ENCODE results near the gene RBM39. TPM values are rescaled to one million over a fixed set of nuclear protein-coding genes. Genes with fewer than 3 reads are reported as not detected.

The RBM39 gene
- total RNA-seq, 1 donor from 2014 or later: 515 TPM

- peak; percentile 80 for DNase-seq (ENCODE audit: low spot score, unreplicated experiment)
- H3K27ac Mint-ChIP-seq: peak within 1 kb of the TSS; percentile 98
- peaks cover 28% of the 10 kb centered on the region for H3K4me1 Mint-ChIP-seq (ENCODE audit: low read depth)
- peaks cover 9% of the 10 kb centered on the region for H3K36me3 Mint-ChIP-seq (ENCODE audit: insufficient read depth)
- no peaks in the 10 kb centered on the region for H3K9me3 Mint-ChIP-seq (ENCODE audit: low read depth)
- TF ChIP-seq CTCF (IDR thresholded peaks at IDR 0.05; ENCODE audit: unreplicated experiment): peak; percentile 50
- H3K4me3 Mint-ChIP-seq (ENCODE audit: low read depth): peak within 1 kb of the TSS; percentile 90
- H3K27me3 Mint-ChIP-seq: no peaks in the 10 kb centered on the region
Measured at GRCh38 chr20:35699127-35699956, 42.7 kb downstream of the RBM39 start, which contains the start of the genes NFS1 and ROMO1. Gene NFS1 (minus strand): TSS chr20:35699352. CDS start chr20:35699288, 64 bp downstream. Gene ROMO1 (plus strand): TSS chr20:35699405. CDS start chr20:35699633, 228 bp downstream.

DNA sequence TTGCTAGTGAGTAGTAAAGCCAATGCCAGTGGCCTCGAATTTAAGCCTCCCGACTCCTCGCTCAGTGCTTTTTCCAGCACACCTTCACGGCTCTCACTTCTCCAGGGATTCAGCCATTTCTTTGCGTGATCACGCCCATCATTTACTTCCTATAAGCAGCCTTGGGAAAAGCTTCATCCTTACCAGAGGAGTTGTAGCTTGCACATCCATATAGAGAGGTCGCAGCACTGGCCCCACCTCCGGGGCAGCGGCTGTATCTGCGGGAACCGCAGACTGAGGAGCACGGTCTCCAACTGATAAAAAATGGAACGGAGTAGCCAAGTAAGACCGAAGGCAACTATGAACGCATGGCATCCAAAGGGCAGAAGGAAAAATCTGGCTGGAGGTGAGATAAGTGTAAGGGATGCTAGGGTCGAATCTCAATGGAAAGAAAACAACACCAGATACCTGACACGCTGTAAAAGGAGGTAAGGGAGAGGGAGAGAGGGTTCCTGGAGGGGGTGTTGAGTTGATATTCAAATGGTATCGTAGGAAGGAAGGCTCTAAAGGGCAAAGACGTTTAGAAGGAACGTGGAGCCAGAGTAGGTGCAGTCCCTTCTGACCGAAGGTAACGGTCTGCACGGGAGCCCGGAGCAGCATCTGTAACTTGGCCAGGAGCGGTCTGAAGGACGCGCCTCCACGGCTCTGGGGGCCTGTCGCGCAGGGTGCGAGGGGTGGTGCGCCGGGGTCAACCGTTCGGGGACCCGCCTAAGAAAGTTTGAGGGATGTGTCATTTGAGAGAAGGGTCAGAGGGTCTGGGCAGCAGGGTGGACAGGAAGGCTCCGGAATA is 43.5 kb downstream of the RBM39 start:
- Mint-ChIP-seq H3K4me3 (ENCODE audit: low read depth) (peak overlapping the region; percentile 90), H3K27ac (peak overlapping the region; percentile 91), H3K27me3 (no peaks in the 10 kb centered on the region), H3K4me1 (ENCODE audit: low read depth) (peaks cover 28% of the 10 kb centered on the region), H3K9me3 (ENCODE audit: low read depth) (no peaks in the 10 kb centered on the region), H3K36me3 (ENCODE audit: insufficient read depth) (peaks cover 5% of the 10 kb centered on the region)
- no peak for TF ChIP-seq CTCF (IDR thresholded peaks at IDR 0.05; ENCODE audit: unreplicated experiment)
- no peak for DNase-seq (ENCODE audit: low spot score, unreplicated experiment)

GRCh38 chr20:35697696-35698297 is 44.3 kb downstream of the RBM39 start:
- peak overlapping the region; percentile 73 for H3K27ac Mint-ChIP-seq
- DNase-seq (ENCODE audit: low spot score, unreplicated experiment): no peak
- no peaks in the 10 kb centered on the region for H3K9me3 Mint-ChIP-seq (ENCODE audit: low read depth)
- H3K36me3 Mint-ChIP-seq (ENCODE audit: insufficient read depth): peaks cover 4% of the 10 kb centered on the region
- H3K4me3 Mint-ChIP-seq (ENCODE audit: low read depth): peak overlapping the region; percentile 90
- peaks cover 28% of the 10 kb centered on the region for H3K4me1 Mint-ChIP-seq (ENCODE audit: low read depth)
- H3K27me3 Mint-ChIP-seq: no peaks in the 10 kb centered on the region
- no peak for TF ChIP-seq CTCF (IDR thresholded peaks at IDR 0.05; ENCODE audit: unreplicated experiment)

DNA sequence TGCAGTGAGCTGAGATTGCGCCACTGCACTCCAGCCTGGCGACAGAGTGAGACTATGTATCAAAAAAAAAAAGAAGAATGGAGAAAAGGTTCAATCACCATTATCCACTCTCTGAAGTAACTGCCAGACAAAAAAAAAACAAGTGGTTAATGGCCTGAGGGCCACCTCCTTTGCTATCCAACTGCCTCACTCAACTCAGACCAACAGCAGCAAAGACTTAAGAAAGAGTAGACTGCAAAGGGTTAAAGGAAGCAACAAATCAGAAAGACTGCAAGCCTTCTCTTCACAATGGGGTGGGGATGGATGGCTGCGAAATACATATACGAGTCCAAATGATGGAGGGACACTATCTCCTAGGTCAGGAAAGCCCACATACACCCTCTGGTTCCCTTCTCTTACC is 46.1 kb downstream of the RBM39 start:
- Mint-ChIP-seq H3K9me3 (ENCODE audit: low read depth) (no peaks in the 10 kb centered on the region), H3K4me1 (ENCODE audit: low read depth) (peaks cover 27% of the 10 kb centered on the region), H3K36me3 (ENCODE audit: insufficient read depth) (peaks cover 4% of the 10 kb centered on the region), H3K27ac (peak overlapping the region; percentile 14), H3K27me3 (no peaks in the 10 kb centered on the region), H3K4me3 (ENCODE audit: low read depth) (no peak overlapping the region)
- no peak for DNase-seq (ENCODE audit: low spot score, unreplicated experiment)
- no peak for TF ChIP-seq CTCF (IDR thresholded peaks at IDR 0.05; ENCODE audit: unreplicated experiment)

DNA sequence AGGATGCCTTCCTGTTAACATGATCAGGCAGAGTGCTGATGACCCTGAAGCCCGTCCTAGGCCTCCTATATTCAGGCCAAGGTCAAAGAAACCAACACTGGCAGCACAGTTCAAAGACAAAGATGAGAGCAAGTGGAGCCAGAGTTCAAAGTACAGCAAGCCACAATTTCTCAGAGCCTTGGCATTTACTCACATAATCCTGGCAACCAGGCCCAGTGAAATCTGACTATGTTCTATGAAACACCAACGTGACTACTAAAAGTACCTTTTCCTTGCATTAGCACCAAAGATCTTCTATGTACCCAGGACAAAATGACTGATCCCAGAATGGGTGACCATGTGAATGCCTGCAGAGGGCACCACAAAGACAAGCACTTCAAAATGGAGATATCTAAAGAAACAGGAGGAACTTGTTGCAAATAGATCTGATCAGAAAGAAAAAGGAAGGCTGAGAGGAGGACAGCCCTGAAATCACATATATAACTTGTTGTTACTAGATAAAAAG is 46.8 kb downstream of the RBM39 start:
- peaks cover 20% of the 10 kb centered on the region for H3K4me1 Mint-ChIP-seq (ENCODE audit: low read depth)
- H3K27me3 Mint-ChIP-seq: no peaks in the 10 kb centered on the region
- peaks cover 6% of the 10 kb centered on the region for H3K36me3 Mint-ChIP-seq (ENCODE audit: insufficient read depth)
- DNase-seq (ENCODE audit: low spot score, unreplicated experiment): no peak
- TF ChIP-seq CTCF (IDR thresholded peaks at IDR 0.05; ENCODE audit: unreplicated experiment): no peak
- no peak overlapping the region for H3K27ac Mint-ChIP-seq
- no peak overlapping the region for H3K4me3 Mint-ChIP-seq (ENCODE audit: low read depth)
- H3K9me3 Mint-ChIP-seq (ENCODE audit: low read depth): no peaks in the 10 kb centered on the region

Measured in progenitor cell of endocrine pancreas (in vitro differentiated cells).